Bronchial epithelial cell (primary cell): ENCODE results near the gene CRNKL1. TPM values are rescaled to one million over a fixed set of nuclear protein-coding genes. Genes with fewer than 3 reads are reported as not detected.
A peak's percentile ranks its signal among the peaks of the same experiment; 100 is the strongest.

ENCODE experiments used
- DNase-seq: peaks from one replicate; pipeline ENCODE4 v3.0.0-alpha.2; 2010; ENCODE audit warnings: low read depth
- FAIRE-seq: peaks from 2 replicates; lab custom pipeline; 2011; peaks lifted over from hg19 to GRCh38; lab: Jason Lieb, UNC
- H3K27me3 ChIP-seq: 2 replicates; pipeline ENCODE4 v1.5.1; 2011; ENCODE audit warnings: low read length; ENCODE audit not compliant: control insufficient read depth, insufficient read depth
- H3K36me3 ChIP-seq: 2 replicates; pipeline ENCODE4 v1.5.1; 2011; ENCODE audit warnings: low read length; ENCODE audit not compliant: control insufficient read depth, insufficient read depth
- H3K4me3 ChIP-seq: 2 replicates; pipeline ENCODE4 v1.5.1; 2011; ENCODE audit warnings: mild to moderate bottlenecking, low read depth, low read length, control low read depth
- CTCF ChIP-seq: IDR thresholded peaks from 2 replicates; pipeline ENCODE4 v1.5.1; 2011; ENCODE audit warnings: mild to moderate bottlenecking, moderate library complexity, low read length, control low read depth, inconsistent platforms; ENCODE audit not compliant: insufficient read depth, severe bottlenecking
- total RNA-seq: library from RNA; depleted of rRNA; stranded (reverse); fragments of >200 nt; gene quantifications from 2 replicates; pipeline ENCODE4 v1.2.1, GENCODE V29; 2014

The CRNKL1 gene
- total RNA-seq, 1 donor from 2014 or later: 14.0 TPM

DNA sequence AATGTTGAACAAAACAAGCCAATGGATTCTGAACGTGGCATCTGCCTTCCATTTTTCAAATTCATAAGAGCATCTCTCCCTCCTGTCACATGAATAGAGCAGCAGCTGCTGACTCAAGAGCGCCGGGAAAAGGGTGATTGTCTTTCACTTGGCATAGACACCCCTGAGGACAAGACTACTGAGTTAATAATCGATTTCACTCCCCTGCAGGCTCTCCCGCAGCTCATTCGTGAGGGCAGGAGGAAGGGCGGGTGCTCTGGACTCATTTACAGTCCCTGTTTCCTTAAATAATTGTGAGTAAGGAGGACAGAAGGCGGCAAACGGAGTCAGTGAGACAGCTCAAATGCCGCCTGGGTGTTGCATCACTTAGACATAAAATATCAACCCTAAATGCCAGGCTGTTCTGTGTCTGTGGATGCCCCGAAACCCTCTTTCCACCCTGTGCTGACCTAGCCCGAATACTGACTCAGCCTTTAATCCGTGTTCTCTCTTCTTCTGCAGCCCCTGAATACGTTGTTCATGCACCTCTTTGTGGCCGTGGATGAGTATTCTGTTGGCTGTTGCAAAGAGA is 21.6 kb upstream of the CRNKL1 start:
- DNase-seq (no peak), FAIRE-seq (no peak)
- H3K27me3 ChIP-seq: no peaks in the 10 kb centered on the region
- no peak for TF ChIP-seq CTCF
- no peaks in the 10 kb centered on the region for H3K36me3 ChIP-seq
- no peak overlapping the region for H3K4me3 ChIP-seq

GRCh38 chr20:20070871-20071726 is 18.8 kb upstream of the CRNKL1 start:
- no peak for DNase-seq
- no peak for TF ChIP-seq CTCF
- no peaks in the 10 kb centered on the region for H3K27me3 ChIP-seq
- FAIRE-seq: peak; percentile 18
- no peaks in the 10 kb centered on the region for H3K36me3 ChIP-seq
- no peak overlapping the region for H3K4me3 ChIP-seq

- TF ChIP-seq CTCF: no peak
- no peak for FAIRE-seq
- H3K4me3 ChIP-seq: no peak overlapping the region
- no peak for DNase-seq
- no peaks in the 10 kb centered on the region for H3K36me3 ChIP-seq
- no peaks in the 10 kb centered on the region for H3K27me3 ChIP-seq
Observed at GRCh38 chr20:20065361-20065760, 13.1 kb upstream of the CRNKL1 start.

GRCh38 chr20:20063941-20064702 is 11.9 kb upstream of the CRNKL1 start:
- no peaks in the 10 kb centered on the region for H3K36me3 ChIP-seq
- no peak for FAIRE-seq
- DNase-seq: no peak
- no peak for TF ChIP-seq CTCF
- no peak overlapping the region for H3K4me3 ChIP-seq
- no peaks in the 10 kb centered on the region for H3K27me3 ChIP-seq

DNA sequence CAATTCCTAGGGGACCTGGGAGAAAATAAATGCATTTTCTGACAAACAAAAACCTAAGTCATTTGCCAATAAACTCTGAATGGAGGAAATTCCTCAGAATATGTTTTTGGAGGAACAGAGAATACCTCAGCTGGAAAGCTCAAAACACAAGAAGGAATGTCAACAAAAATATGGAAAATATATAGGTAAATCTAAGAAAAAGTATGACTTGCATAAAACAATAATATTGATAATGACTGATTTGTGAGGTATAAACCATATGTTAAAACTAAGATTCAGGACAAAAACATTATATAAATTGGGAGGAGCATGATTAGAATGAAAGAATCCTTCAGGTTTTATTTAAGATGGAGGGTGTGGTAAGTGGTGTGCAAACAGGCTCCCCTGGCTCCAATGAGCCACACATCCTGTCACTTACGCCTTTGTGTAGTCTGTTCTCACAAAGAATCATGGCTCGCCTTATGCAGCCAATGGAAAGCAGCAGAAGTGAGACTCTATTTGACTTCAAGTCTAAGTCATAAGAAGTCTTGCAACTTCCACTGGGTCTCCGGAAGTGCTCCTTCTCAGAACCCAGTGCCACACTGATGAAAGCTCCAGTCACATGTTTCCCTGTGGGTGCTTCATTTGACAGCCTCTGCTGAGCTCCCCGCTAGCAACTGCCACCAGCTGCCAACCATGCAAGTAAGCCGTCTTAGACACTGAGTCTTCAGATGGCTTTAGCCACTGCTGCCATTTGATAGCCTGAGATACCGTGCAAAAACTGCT is 8.2 kb upstream of the CRNKL1 start:
- Histone ChIP-seq H3K36me3 (no peaks in the 10 kb centered on the region), H3K4me3 (no peak overlapping the region), H3K27me3 (no peaks in the 10 kb centered on the region)
- FAIRE-seq (no peak), DNase-seq (no peak)
- no peak for TF ChIP-seq CTCF
